HCT116 (cell line): ENCODE results near the gene LRIG1. TPM values are rescaled to one million over a fixed set of nuclear protein-coding genes. Genes with fewer than 3 reads are reported as not detected.

Experiments
- ATAC-seq: fragments of 200-7000 bp; cut with Tn5 transposase; 2 replicates; pipeline ENCODE4 v1.9.1; 2020; ENCODE audit warnings: mild to moderate bottlenecking, moderate library complexity
- BruUV-seq: library from RNA; stranded (reverse); fragments of 400-500 nt; replicated peaks from 2 replicates; lab custom pipeline; 2021; lab: Mats Ljungman, UMichigan
- CTCF ChIA-PET: fragments of 300-600 bp; sonication (Branson Sonifier 250); formaldehyde crosslinking; loops from one replicate; lab custom pipeline; 2021; ENCODE audit warnings: antibody characterized with exemption; lab: Charles Lee
- POLR2A ChIA-PET: fragments of 300-600, 350-600 bp; sonication (Branson Sonifier 250); formaldehyde crosslinking; loops from one replicate; lab custom pipeline; 2021; ENCODE audit warnings: antibody characterized with exemption; lab: Charles Lee
- RAD21 ChIA-PET, 2 experiments: fragments of 300-600 bp; sonication (Branson Sonifier 250); formaldehyde crosslinking; loops; one replicate each; lab custom pipeline; 2023; ENCODE audit warnings: low total read pairs in 2 of 2; ENCODE audit not compliant: uncharacterized antibody in 2 of 2, unreplicated experiment in 2 of 2, low non-redundant PET in 1 of 2; lab: Charles Lee
- DNase-seq: peaks from one replicate; pipeline ENCODE4 v3.0.0-alpha.2; 2010; ENCODE audit warnings: low read depth, low spot score
- H2AFZ ChIP-seq: fragments of 200-600 bp; shearing (Covaris generic), sonication (generic); 2 replicates; pipeline ENCODE4 v1.6.1; 2017; ENCODE audit warnings: low read depth, mixed run types, mixed read lengths, antibody characterized with exemption, low read length; ENCODE audit not compliant: poor library complexity, severe bottlenecking
- H3K27ac ChIP-seq: 2 replicates; pipeline ENCODE4 v1.5.1; 2012; ENCODE audit warnings: low read depth, low read length
- H3K27me3 ChIP-seq: fragments of 200-600 bp; sonication (generic); 2 replicates; pipeline ENCODE4 v1.6.1; 2016; ENCODE audit warnings: mixed run types, low read length, mixed read lengths; ENCODE audit not compliant: insufficient read depth
- H3K36me3 ChIP-seq, 2 experiments: fragments of 200-500 bp in 1 of 2; fragments of 200-600 bp in 1 of 2; sonication (Bioruptor generic) in 1 of 2; sonication (generic) in 1 of 2; 2 replicates each; pipeline versions ENCODE4 v1.5.1 to v1.6.1; 2014 to 2016; ENCODE audit warnings: low read length in 2 of 2, inconsistent platforms in 1 of 2, mixed read lengths in 1 of 2, mixed run types in 1 of 2; ENCODE audit not compliant: insufficient read depth in 2 of 2, control insufficient read depth in 1 of 2
- H3K4me1 ChIP-seq, 2 experiments: fragments of 200-600 bp in 1 of 2; sonication (generic) in 1 of 2; 2 replicates each; pipeline versions ENCODE4 v1.5.1 to v1.6.1; 2012 to 2017; ENCODE audit warnings: low read length in 2 of 2, inconsistent platforms in 1 of 2, mild to moderate bottlenecking in 1 of 2, mixed read lengths in 1 of 2, mixed run types in 1 of 2, moderate library complexity in 1 of 2; ENCODE audit not compliant: insufficient read depth in 2 of 2, control insufficient read depth in 1 of 2
- H3K4me2 ChIP-seq: fragments of 200-600 bp; sonication (generic); 2 replicates; pipeline ENCODE4 v1.6.1; 2017; ENCODE audit warnings: mixed run types, low read length, mixed read lengths
- H3K4me3 ChIP-seq, 2 experiments: fragments of 200-600 bp in 1 of 2; sonication (generic) in 1 of 2; replicated peaks in 1 of 2; 2 replicates each; pipeline ENCODE4 v1.5.1; 2011 to 2016; ENCODE audit warnings: low read length in 2 of 2, control low read depth in 1 of 2, low read depth in 1 of 2, mild to moderate bottlenecking in 1 of 2, mixed read lengths in 1 of 2, mixed run types in 1 of 2
- H3K79me2 ChIP-seq: fragments of 200-600 bp; sonication (generic); 2 replicates; pipeline ENCODE4 v1.6.1; 2017; ENCODE audit warnings: mild to moderate bottlenecking, mixed run types, low read length, moderate library complexity, mixed read lengths; ENCODE audit not compliant: insufficient read depth
- H3K9ac ChIP-seq: fragments of 200-600 bp; sonication (generic); 2 replicates; pipeline ENCODE4 v1.6.1; 2016; ENCODE audit warnings: low read length, mixed read lengths
- H3K9me2 ChIP-seq: fragments of 200-600 bp; sonication (generic), shearing (Covaris generic); 2 replicates; pipeline ENCODE4 v1.6.1; 2017; ENCODE audit warnings: mixed run types, mild to moderate bottlenecking, moderate library complexity; ENCODE audit not compliant: insufficient read depth
- H3K9me3 ChIP-seq, 2 experiments: fragments of 200-500 bp in 1 of 2; fragments of 200-600 bp in 1 of 2; sonication (Bioruptor generic) in 1 of 2; sonication (generic) in 1 of 2; 2 replicates each; pipeline ENCODE4 v1.6.1; 2014 to 2017; ENCODE audit warnings: low read length in 2 of 2, mixed read lengths in 2 of 2, inconsistent platforms in 1 of 2, low read depth in 1 of 2, mild to moderate bottlenecking in 1 of 2, mixed run types in 1 of 2, moderate library complexity in 1 of 2; ENCODE audit not compliant: control insufficient read depth in 1 of 2, insufficient read depth in 1 of 2
- H4K20me1 ChIP-seq: fragments of 200-600 bp; sonication (generic), shearing (Covaris generic); 2 replicates; pipeline ENCODE4 v1.6.1; 2017; ENCODE audit warnings: mixed run types, mild to moderate bottlenecking, moderate library complexity; ENCODE audit not compliant: insufficient read depth
- CEBPB ChIP-seq: IDR thresholded peaks from 2 replicates; pipeline ENCODE4 v1.6.1; 2012; ENCODE audit warnings: low read depth
- ELF1 ChIP-seq: IDR thresholded peaks from 2 replicates; pipeline ENCODE4 v1.6.1; 2012; ENCODE audit warnings: low read depth, borderline replicate concordance
- FOSL1 ChIP-seq: IDR thresholded peaks from 2 replicates; pipeline ENCODE4 v1.6.1; 2012; ENCODE audit warnings: low read depth
- JUND ChIP-seq: IDR thresholded peaks from 2 replicates; pipeline ENCODE4 v1.6.1; 2012
- SIN3A ChIP-seq: IDR thresholded peaks from 2 replicates; pipeline ENCODE4 v1.6.1; 2012; ENCODE audit warnings: low read depth
- TCF7L2 ChIP-seq: IDR thresholded peaks from 2 replicates; pipeline ENCODE4 v1.7.0; 2011; ENCODE audit warnings: borderline replicate concordance, inconsistent platforms; ENCODE audit not compliant: insufficient read depth, insufficient read length; ENCODE audit errors: extremely low read depth
- ZFX ChIP-seq: fragments of 450-650 bp; IDR thresholded peaks from 2 replicates; pipeline ENCODE4 v1.6.1; 2017
- ZNF274 ChIP-seq: fragments of 200-500 bp; sonication (Bioruptor generic); IDR thresholded peaks from 2 replicates; pipeline ENCODE4 v1.6.1; 2014; ENCODE audit warnings: mild to moderate bottlenecking, low read depth, low read length, inconsistent platforms
- intact Hi-C: fragments of 100-400 bp; cut with micrococcal nuclease; formaldehyde crosslinking; loops from 2 replicates; pipeline ENCODE4 v1.10.0; 2022
- total RNA-seq: library from RNA; stranded (reverse); gene quantifications from one replicate; pipeline ENCODE4 v1.2.1, GENCODE V29; 2021; ENCODE audit not compliant: unreplicated experiment

Gene LRIG1
- total RNA-seq, 1 experiment from 2014 or later, result 3.1 TPM

DNA sequence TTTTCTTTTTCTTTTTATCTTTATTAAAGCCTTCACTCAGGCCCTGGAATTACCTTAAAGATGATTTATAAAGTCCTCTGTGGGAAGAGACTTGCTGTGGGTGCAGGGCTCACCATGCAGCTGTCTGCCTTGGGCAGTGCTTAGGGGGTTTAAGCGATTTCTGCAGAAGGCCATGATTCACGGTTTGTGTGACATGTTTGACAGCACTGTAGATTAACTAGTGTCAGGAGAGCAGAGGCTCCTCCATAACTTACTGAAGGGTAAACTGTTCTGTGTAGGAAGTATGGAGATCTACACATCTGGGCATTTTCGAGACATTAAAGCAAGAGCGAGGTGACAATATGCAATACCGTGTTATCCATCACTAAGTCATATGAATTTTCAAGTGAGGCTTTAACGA is 137.7 kb downstream of the LRIG1 start:
- no peak overlapping the region for H2AFZ ChIP-seq
- BruUV-seq, result no TSS peak
- no peak overlapping the region for H3K9ac ChIP-seq
- H3K4me2 ChIP-seq, result no peak overlapping the region
- no peak for TF ChIP-seq JUND
- no peak for ATAC-seq
- no peaks in the 10 kb centered on the region for H3K36me3 ChIP-seq
- H3K9me2 ChIP-seq, result no peaks in the 10 kb centered on the region
- H4K20me1 ChIP-seq, result no peaks in the 10 kb centered on the region
- no peaks in the 10 kb centered on the region for H3K79me2 ChIP-seq
- H3K9me3 ChIP-seq, result no peaks in the 10 kb centered on the region
- intact Hi-C loops, result no loop called here
- no peaks in the 10 kb centered on the region for H3K27me3 ChIP-seq
- DNase-seq, result no peak
- ChIA-PET CTCF (no interaction called here), POLR2A (no interaction called here), RAD21 (no interaction called here)
- no peak overlapping the region for H3K27ac ChIP-seq
- no peaks in the 10 kb centered on the region for H3K4me1 ChIP-seq
- no peak overlapping the region for H3K4me3 ChIP-seq

DNA sequence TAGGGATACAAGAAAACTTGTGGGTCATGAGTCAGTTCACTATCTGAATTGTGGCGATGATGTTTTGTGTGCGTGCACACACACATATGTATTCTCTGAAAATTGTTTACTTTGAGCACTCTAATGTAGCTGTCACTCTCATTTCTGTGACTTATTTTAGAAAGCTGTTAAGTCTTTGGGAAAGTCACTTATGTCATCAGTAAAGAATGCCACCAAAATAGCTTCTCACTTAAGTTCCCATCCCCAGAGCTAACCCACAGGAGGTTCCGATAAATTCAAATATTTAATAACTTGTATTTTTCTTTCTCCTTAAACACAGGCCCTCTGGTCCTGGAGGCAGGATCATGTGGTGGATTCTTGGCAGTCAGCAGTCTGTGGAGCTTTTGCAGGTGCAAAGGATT is 138.3 kb downstream of the LRIG1 start:
- RAD21 ChIA-PET, result no interaction called here
- Histone ChIP-seq H3K4me1 (no peaks in the 10 kb centered on the region), H3K79me2 (no peaks in the 10 kb centered on the region), H3K9me3 (no peaks in the 10 kb centered on the region), H4K20me1 (no peaks in the 10 kb centered on the region), H2AFZ (no peak overlapping the region), H3K4me3 (no peak overlapping the region), H3K9me2 (no peaks in the 10 kb centered on the region)
- intact Hi-C loops, result no loop called here
- BruUV-seq, result no TSS peak
- DNase-seq, result no peak
- TF ChIP-seq TCF7L2 (no peak), ZFX (no peak), ELF1 (no peak), FOSL1 (no peak), ZNF274 (no peak), SIN3A (no peak), CEBPB (no peak)
- TF ChIP-seq, all 23 proteins: peak for 0
- H3K36me3 ChIP-seq, result no peaks in the 10 kb centered on the region
- no peaks in the 10 kb centered on the region for H3K27me3 ChIP-seq
- no peak overlapping the region for H3K4me2 ChIP-seq
- H3K9ac ChIP-seq, result no peak overlapping the region
- H3K27ac ChIP-seq, result no peak overlapping the region
- ChIA-PET CTCF (no interaction called here), POLR2A (no interaction called here)
- no peak for ATAC-seq
